ENCODE results near the gene PPP5C. TPM values are rescaled to one million over a fixed set of nuclear protein-coding genes. Genes with fewer than 3 reads are reported as not detected.

The PPP5C gene
- total and polyA plus RNA-seq, 9 of the 15 experiments (the other 6 are each of a cell fraction or from before 2014, with no cell fraction given), result 1.9 to 166 (median 108) TPM

GRCh38 chr19:46320559-46320958, 26.3 kb upstream of the PPP5C start:
- H4K20me1 ChIP-seq (replicated peaks; ENCODE audit: control insufficient read depth, insufficient read depth, low read length), result no peaks in the 10 kb centered on the region
- DNase-seq (ENCODE audit: extremely low read depth in 1 of 4, low spot score in 3 of 4) (no peak), ATAC-seq (no peak), FAIRE-seq (no peak)
- in situ Hi-C loops (cut with MboI) (no loop called here), intact Hi-C loops (cut with micrococcal nuclease) (no loop called here)
- WGBS (ENCODE audit: insufficient coverage, low coverage, missing lambda C conversion rate), result 13% methylated on average over 5 of the region's 5 CpGs
- ChIA-PET CTCF (ENCODE audit: low intra/inter-chr PET ratio) (no interaction called here), POLR2A (no interaction called here)
- no peak overlapping the region for H3K9ac ChIP-seq (ENCODE audit: insufficient read depth in 1 of 2, low read depth in 2 of 2, low read length in 2 of 2)
- H3K4me2 ChIP-seq (ENCODE audit: insufficient read depth, low read length), result no peak overlapping the region
- no peaks in the 10 kb centered on the region for H3K9me3 ChIP-seq (replicated peaks; ENCODE audit: control insufficient read depth, insufficient read depth, low read depth, low read length)
- TF ChIP-seq RBM25 (IDR thresholded peaks at IDR 0.05; ENCODE audit: low read depth, low read length, severe bottlenecking), result peak; percentile 69
- no peak for TF ChIP-seq SREBF2 (CRISPR knock-in tag; IDR thresholded peaks at IDR 0.05)
- peak; percentile 37; the same call in 1 of the 2 replicates for TF ChIP-seq BCOR (IDR thresholded peaks at IDR 0.05)
- TF ChIP-seq SMARCB1 (IDR thresholded peaks at IDR 0.05; ENCODE audit: insufficient read length, low read depth), result no peak
- TF ChIP-seq ZNF408 (CRISPR knock-in tag; IDR thresholded peaks at IDR 0.05; ENCODE audit: low read depth), result no peak
- TF ChIP-seq ZNF253 (CRISPR knock-in tag; conservative IDR thresholded peaks at IDR 0.05), result no peak
- no peak for TF ChIP-seq SMAD1 (IDR thresholded peaks at IDR 0.05; ENCODE audit: low read depth, low read length, partially characterized antibody)
- no peak for TF ChIP-seq MGA (IDR thresholded peaks at IDR 0.05)
- TF ChIP-seq FOXJ3 (CRISPR knock-in tag; IDR thresholded peaks at IDR 0.05), result no peak
- TF ChIP-seq PML (IDR thresholded peaks at IDR 0.05; ENCODE audit: low read length), result no peak
- TF ChIP-seq MTA1 (IDR thresholded peaks at IDR 0.05; ENCODE audit: borderline replicate concordance), result no peak
- TF ChIP-seq SMARCC2 (IDR thresholded peaks at IDR 0.05; ENCODE audit: low read depth), result no peak
- no peak for TF ChIP-seq MTA2 (IDR thresholded peaks at IDR 0.05; ENCODE audit: low read depth)
- H3K36me3 ChIP-seq (ENCODE audit: control insufficient read depth, insufficient read depth, low read length), result no peaks in the 10 kb centered on the region
- no peaks in the 10 kb centered on the region for H3K79me2 ChIP-seq (ENCODE audit: control insufficient read depth, insufficient read depth, low read length)
- H3K4me1 ChIP-seq (replicated peaks in 1 of 2; ENCODE audit: control insufficient read depth in 2 of 2, insufficient read depth in 2 of 2, low read length in 2 of 2), result no peaks in the 10 kb centered on the region; a peak in 1 of 5 replicates
- H2AFZ ChIP-seq (ENCODE audit: low read depth, low read length), result no peak overlapping the region
- BruUV-seq (replicated peaks), result no TSS peak
- H3K27me3 ChIP-seq (ENCODE audit: control insufficient read depth in 2 of 2, insufficient read depth in 2 of 2, low read length in 2 of 2), result peaks cover 0 to 6% of the 10 kb centered on the region in 2 experiments; a peak in 2 of 5 replicates
- H3K9me1 ChIP-seq (ENCODE audit: control insufficient read depth, insufficient read depth, low read length), result no peaks in the 10 kb centered on the region
- no peak overlapping the region for H3K4me3 ChIP-seq
- no peak overlapping the region for H3K27ac ChIP-seq (ENCODE audit: extremely low read depth, low read depth, low read length)
